Trophoblast cell (in vitro differentiated cells and primary cell): ENCODE measurements around the gene ATP6V0D1.

ENCODE experiments used
- DNase-seq, 2 donors: peaks; one replicate each; pipeline ENCODE4 v3.0.0-alpha.2; 2016
- H2AFZ ChIP-seq: 2 replicates; pipeline ENCODE4 v1.6.1; 2013; ENCODE audit warnings: low read length, moderate library complexity, mild to moderate bottlenecking; ENCODE audit not compliant: insufficient read depth, poor library complexity
- H2AK5ac ChIP-seq: 2 replicates; pipeline ENCODE4 v1.6.1; 2013; ENCODE audit warnings: mild to moderate bottlenecking, low read length
- H2BK120ac ChIP-seq: 2 replicates; pipeline ENCODE4 v1.6.1; 2013; ENCODE audit warnings: low read length, mild to moderate bottlenecking, moderate library complexity; ENCODE audit not compliant: insufficient read depth, poor library complexity
- H2BK12ac ChIP-seq: 2 replicates; pipeline ENCODE4 v1.6.1; 2013; ENCODE audit warnings: mild to moderate bottlenecking, low read length, moderate library complexity
- H2BK5ac ChIP-seq: 2 replicates; pipeline ENCODE4 v1.6.1; 2013; ENCODE audit warnings: low read length, low read depth, moderate library complexity, mild to moderate bottlenecking; ENCODE audit not compliant: poor library complexity
- H3K14ac ChIP-seq: 2 replicates; pipeline ENCODE4 v1.6.1; 2013; ENCODE audit warnings: mild to moderate bottlenecking, low read length
- H3K18ac ChIP-seq: 2 replicates; pipeline ENCODE4 v1.6.1; 2013; ENCODE audit warnings: mild to moderate bottlenecking, low read length
- H3K23ac ChIP-seq: 2 replicates; pipeline ENCODE4 v1.6.1; 2013; ENCODE audit warnings: low read length
- H3K27ac ChIP-seq: 2 replicates; pipeline ENCODE4 v1.5.1; 2013; ENCODE audit warnings: low read depth, mild to moderate bottlenecking, inconsistent platforms, low read length, moderate library complexity
- H3K27me3 ChIP-seq: 2 replicates; pipeline ENCODE4 v1.6.1; 2013; ENCODE audit warnings: inconsistent platforms, mild to moderate bottlenecking, low read length, moderate library complexity; ENCODE audit not compliant: insufficient read depth
- H3K36me3 ChIP-seq, 2 experiments: 1 replicate in 1 of 2; 2 replicates in 1 of 2; pipeline ENCODE4 v1.6.1; 2013; ENCODE audit warnings: low read length in 2 of 2, mild to moderate bottlenecking in 2 of 2, moderate library complexity in 1 of 2; ENCODE audit not compliant: insufficient read depth in 2 of 2, control insufficient read depth in 1 of 2
- H3K4ac ChIP-seq: 2 replicates; pipeline ENCODE4 v1.6.1; 2013; ENCODE audit warnings: low read depth, mild to moderate bottlenecking, low read length, moderate library complexity
- H3K4me1 ChIP-seq, 2 experiments: 1 replicate in 1 of 2; 2 replicates in 1 of 2; pipeline ENCODE4 v1.6.1; 2013; ENCODE audit warnings: low read length in 2 of 2, mild to moderate bottlenecking in 2 of 2, moderate library complexity in 1 of 2; ENCODE audit not compliant: insufficient read depth in 2 of 2, control insufficient read depth in 1 of 2
- H3K4me2 ChIP-seq: 2 replicates; pipeline ENCODE4 v1.6.1; 2013; ENCODE audit warnings: inconsistent platforms, mild to moderate bottlenecking, low read length, moderate library complexity
- H3K4me3 ChIP-seq: 2 replicates; pipeline ENCODE4 v1.5.1; 2013; ENCODE audit warnings: mild to moderate bottlenecking, low read depth, low read length, inconsistent platforms
- H3K79me1 ChIP-seq: one replicate; pipeline ENCODE4 v1.6.1; 2013; ENCODE audit warnings: low read length
- H3K79me2 ChIP-seq: 2 replicates; pipeline ENCODE4 v1.6.1; 2013; ENCODE audit warnings: low read length, mild to moderate bottlenecking; ENCODE audit not compliant: control insufficient read depth, insufficient read depth, poor library complexity
- H3K9ac ChIP-seq: 2 replicates; pipeline ENCODE4 v1.6.1; 2013; ENCODE audit warnings: mild to moderate bottlenecking, low read length
- H3K9me3 ChIP-seq: 2 replicates; pipeline ENCODE4 v1.6.1; 2013; ENCODE audit warnings: low read depth, mild to moderate bottlenecking, control low read depth, inconsistent platforms, low read length; ENCODE audit not compliant: insufficient read depth
- H4K12ac ChIP-seq: 2 replicates; pipeline ENCODE4 v1.6.1; 2013; ENCODE audit warnings: low read depth, mild to moderate bottlenecking, low read length, moderate library complexity
- H4K8ac ChIP-seq: 2 replicates; pipeline ENCODE4 v1.6.1; 2013; ENCODE audit warnings: low read depth, mild to moderate bottlenecking, low read length, moderate library complexity
- H4K91ac ChIP-seq: one replicate; pipeline ENCODE4 v1.6.1; 2013; ENCODE audit warnings: low read depth, mild to moderate bottlenecking, low read length, moderate library complexity
- WGBS: extraction: QIAGEN DNeasy Blood & Tissue Kit; methylation state at CpG from one replicate; pipeline ENCODE4 v1.1.7; 2013; ENCODE audit warnings: missing lambda C conversion rate; ENCODE audit not compliant: insufficient read length, insufficient coverage; ENCODE audit errors: extremely low coverage; 5-methylcytosine and 5-hydroxymethylcytosine counted together

ATP6V0D1 gene

DNA sequence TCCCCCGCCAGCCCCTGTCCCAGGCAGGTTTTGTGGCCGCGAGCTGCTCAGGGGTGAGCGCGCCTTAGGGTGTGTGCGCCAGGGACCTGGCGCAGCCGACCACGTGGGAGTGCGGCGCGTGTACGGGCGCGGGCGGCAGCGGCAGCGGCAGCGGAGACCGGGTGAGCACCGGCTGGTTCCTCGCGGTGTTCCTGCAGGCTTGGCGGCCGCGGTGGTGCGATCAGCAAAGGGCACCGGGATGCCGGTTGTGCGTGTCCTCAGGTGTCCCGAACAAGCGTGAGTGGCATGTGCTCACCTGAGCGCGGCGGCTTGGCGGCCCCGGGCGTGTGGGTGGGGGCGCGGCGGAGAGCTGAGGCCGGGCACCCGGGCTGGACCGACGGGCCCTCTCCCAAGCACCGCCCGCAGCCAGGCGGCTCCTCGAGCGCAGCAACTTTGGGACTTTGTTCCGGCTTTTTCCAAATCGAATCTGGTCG is 50.4 kb downstream of the ATP6V0D1 start:
- Histone ChIP-seq H3K36me3 (peaks cover under 1 to 4% of the 10 kb centered on the region in 2 experiments), H4K12ac (no peak overlapping the region), H2BK120ac (no peak overlapping the region), H3K23ac (no peak overlapping the region), H3K18ac (no peak overlapping the region), H2AK5ac (no peak overlapping the region), H4K8ac (no peak overlapping the region), H2AFZ (peak overlapping the region; percentile 38), H2BK5ac (no peak overlapping the region), H3K14ac (peak overlapping the region; percentile 13), H3K27me3 (peaks cover 28% of the 10 kb centered on the region), H3K27ac (peak overlapping the region; percentile 3), H4K91ac (no peak overlapping the region), H3K4me3 (peak overlapping the region; percentile 62), H3K9ac (no peak overlapping the region), H2BK12ac (no peak overlapping the region), H3K4me2 (peak overlapping the region; percentile 62), H3K4me1 (peaks cover 9 to 16% of the 10 kb centered on the region in 2 experiments), H3K4ac (no peak overlapping the region), H3K79me1 (no peaks in the 10 kb centered on the region), H3K79me2 (no peaks in the 10 kb centered on the region), H3K9me3 (peaks cover 4% of the 10 kb centered on the region)
- WGBS: no CpG with 5 or more reads among the region's 53 CpGs
- DNase-seq: peak; percentile 13 to 39

DNA sequence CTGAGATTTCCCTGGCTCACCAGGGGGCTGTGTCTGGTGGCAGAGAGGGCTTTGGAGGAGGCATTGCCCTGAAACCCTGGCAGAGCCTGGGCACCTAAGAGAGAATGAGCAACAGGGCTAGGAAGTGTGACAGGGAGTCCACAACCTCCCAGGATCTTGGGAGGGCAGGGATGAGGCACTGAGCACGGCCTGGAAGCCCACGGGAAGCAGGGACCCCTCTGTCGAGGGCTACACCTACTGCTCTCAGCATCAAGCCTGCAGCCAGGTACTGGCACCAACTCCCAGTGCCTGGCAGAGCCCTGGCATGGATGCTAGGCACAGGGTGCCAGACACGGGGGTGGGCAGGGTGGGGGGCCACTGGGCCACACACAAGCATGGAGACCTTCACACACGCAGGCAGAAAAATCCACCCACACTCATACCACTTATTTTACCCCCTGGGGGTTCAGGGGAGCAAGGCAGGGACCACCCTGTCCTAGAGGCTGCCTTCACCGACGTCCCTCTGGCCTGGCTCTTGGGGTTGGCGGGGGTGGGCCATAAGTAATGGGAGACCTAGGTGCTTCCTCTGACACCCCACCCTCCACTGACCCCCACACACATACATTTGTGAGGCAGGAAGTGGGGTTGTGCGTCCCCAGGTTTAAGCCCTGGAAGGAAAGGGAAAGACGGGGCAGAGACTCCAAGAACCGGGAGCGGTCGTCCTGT is 51.0 kb downstream of the ATP6V0D1 start:
- Histone ChIP-seq H3K18ac (no peak overlapping the region), H3K4ac (no peak overlapping the region), H3K36me3 (no peaks in the 10 kb centered on the region), H4K91ac (no peak overlapping the region), H3K9me3 (peaks cover 4% of the 10 kb centered on the region), H3K4me3 (no peak overlapping the region), H2AFZ (no peak overlapping the region), H2AK5ac (no peak overlapping the region), H3K79me2 (no peaks in the 10 kb centered on the region), H2BK120ac (no peak overlapping the region), H3K9ac (no peak overlapping the region), H2BK5ac (no peak overlapping the region), H3K14ac (no peak overlapping the region), H2BK12ac (no peak overlapping the region), H3K27ac (no peak overlapping the region), H3K4me2 (peak overlapping the region; percentile 62), H3K4me1 (peaks cover 9 to 16% of the 10 kb centered on the region in 2 experiments), H3K79me1 (no peaks in the 10 kb centered on the region), H4K12ac (no peak overlapping the region), H4K8ac (no peak overlapping the region), H3K23ac (no peak overlapping the region), H3K27me3 (peaks cover 28% of the 10 kb centered on the region)
- WGBS: no CpG with 5 or more reads among the region's 13 CpGs
- no peak for DNase-seq

DNA sequence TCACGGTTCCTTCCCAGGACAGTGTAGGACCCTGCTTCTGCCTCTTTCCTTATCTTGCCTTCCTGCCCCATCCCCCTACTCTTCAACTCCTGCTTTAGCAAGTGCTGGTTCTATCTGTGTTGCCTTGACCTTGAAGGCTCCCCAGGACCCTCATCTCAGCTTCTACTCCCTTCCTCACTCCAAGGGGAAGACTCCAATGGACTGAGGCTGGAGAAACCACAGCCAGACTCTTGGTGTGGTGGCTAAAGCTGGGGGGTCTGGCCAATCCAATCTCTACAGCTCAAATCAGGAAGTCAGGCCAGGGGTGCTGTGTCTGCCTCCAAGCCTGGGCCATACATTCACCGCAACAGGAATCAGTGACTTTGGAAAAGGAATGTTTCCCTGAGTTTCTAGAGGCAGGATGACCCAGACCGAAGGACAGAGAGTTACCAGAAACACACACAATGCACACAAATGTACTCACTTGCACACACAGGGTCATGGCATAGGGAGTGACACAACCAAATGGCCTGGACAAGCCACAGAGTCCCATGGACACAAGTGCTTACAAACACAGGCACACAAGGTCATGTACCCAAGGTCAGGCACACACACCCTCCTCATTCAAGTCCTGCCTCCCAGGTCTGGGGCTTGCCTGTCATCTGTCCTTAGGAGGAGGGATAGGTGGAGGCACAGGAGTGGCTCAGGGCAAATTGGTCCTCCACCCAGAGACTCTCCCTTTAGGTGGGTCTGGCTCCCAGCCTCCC is 51.7 kb downstream of the ATP6V0D1 start:
- Histone ChIP-seq H3K14ac (no peak overlapping the region), H3K9ac (no peak overlapping the region), H4K91ac (no peak overlapping the region), H2AFZ (no peak overlapping the region), H3K79me1 (no peaks in the 10 kb centered on the region), H4K8ac (no peak overlapping the region), H2BK120ac (no peak overlapping the region), H3K36me3 (no peaks in the 10 kb centered on the region), H3K27ac (no peak overlapping the region), H3K23ac (no peak overlapping the region), H2BK5ac (no peak overlapping the region), H3K18ac (no peak overlapping the region), H3K4me3 (no peak overlapping the region), H3K4me2 (no peak overlapping the region), H3K4me1 (peaks cover 9 to 19% of the 10 kb centered on the region in 2 experiments), H2BK12ac (no peak overlapping the region), H2AK5ac (no peak overlapping the region), H3K4ac (no peak overlapping the region), H3K79me2 (no peaks in the 10 kb centered on the region), H3K9me3 (peaks cover 4% of the 10 kb centered on the region), H3K27me3 (peaks cover 28% of the 10 kb centered on the region), H4K12ac (no peak overlapping the region)
- WGBS: no CpG with 5 or more reads among the region's 3 CpGs
- DNase-seq: no peak

DNA sequence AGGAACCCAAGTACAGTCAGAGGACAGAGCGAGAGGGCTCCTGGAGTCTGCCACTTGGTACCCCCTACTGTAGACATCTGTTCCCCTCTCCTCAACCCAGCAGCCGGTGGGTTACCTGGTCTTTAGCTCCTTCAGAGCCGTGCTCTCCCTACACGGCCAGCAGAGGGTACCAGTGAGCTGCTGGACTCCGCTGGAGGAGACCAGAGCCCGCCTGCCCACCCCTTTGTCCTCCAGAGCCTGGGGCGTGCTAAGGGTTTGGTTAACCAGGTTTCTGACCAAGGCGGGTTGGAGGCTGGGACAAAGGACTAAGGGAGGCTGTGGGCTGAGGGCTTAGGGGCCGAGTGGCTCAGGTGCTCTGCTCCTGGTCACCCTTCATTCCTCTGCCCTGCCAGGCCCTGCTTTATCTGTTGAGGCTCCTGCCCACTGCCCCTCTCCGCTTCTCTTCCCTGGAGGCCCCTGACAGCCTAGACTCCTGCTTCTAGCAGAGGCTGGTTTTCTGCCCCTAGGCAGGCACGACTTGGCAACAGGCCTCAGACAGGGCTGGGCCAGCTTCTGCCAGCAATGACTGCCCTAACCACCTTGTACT is 52.7 kb downstream of the ATP6V0D1 start:
- no peak overlapping the region for H3K23ac ChIP-seq
- H3K14ac ChIP-seq: no peak overlapping the region
- H3K9me3 ChIP-seq: peaks cover 2% of the 10 kb centered on the region
- H3K4me2 ChIP-seq: no peak overlapping the region
- no peak overlapping the region for H3K18ac ChIP-seq
- H2BK12ac ChIP-seq: no peak overlapping the region
- no peak overlapping the region for H3K4me3 ChIP-seq
- H3K79me1 ChIP-seq: no peaks in the 10 kb centered on the region
- H4K91ac ChIP-seq: no peak overlapping the region
- no peak overlapping the region for H3K9ac ChIP-seq
- H3K27ac ChIP-seq: no peak overlapping the region
- peaks cover 9 to 19% of the 10 kb centered on the region in 2 experiments for H3K4me1 ChIP-seq
- no peaks in the 10 kb centered on the region for H3K36me3 ChIP-seq
- H4K12ac ChIP-seq: no peak overlapping the region
- no peak overlapping the region for H2AK5ac ChIP-seq
- WGBS: no CpG with 5 or more reads among the region's 11 CpGs
- no peak overlapping the region for H3K4ac ChIP-seq
- peaks cover 28% of the 10 kb centered on the region for H3K27me3 ChIP-seq
- H2AFZ ChIP-seq: no peak overlapping the region
- no peak overlapping the region for H2BK5ac ChIP-seq
- DNase-seq: peak; percentile 83 to 86
- no peak overlapping the region for H4K8ac ChIP-seq
- H2BK120ac ChIP-seq: no peak overlapping the region
- no peaks in the 10 kb centered on the region for H3K79me2 ChIP-seq
